ENCODE results near the gene MYL3.

DNA sequence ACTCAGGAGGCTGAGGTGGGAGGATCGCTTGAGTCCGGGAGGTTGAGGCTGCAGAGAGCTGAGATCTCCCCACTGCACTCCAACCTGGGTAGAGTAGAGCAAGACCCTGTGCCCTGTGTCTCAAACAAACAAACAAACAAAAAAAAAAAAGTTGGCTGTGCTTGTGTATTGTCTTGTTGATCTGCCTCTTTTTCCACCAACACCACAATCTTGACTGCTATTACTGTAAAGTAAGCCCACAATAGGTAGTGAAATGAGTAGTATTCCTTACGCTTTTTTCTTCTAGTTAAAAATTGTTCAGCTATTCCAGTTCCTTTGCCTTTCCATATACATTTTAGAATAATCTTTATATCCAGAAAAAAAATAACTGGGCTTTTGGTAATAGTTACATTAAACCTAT, 49.7 kb upstream of the MYL3 start:
- TF ChIP-seq CTCF (optimal IDR thresholded peaks at IDR 0.05 in 1 of 3, IDR thresholded peaks at IDR 0.05 in 1 of 3, conservative IDR thresholded peaks at IDR 0.05 in 1 of 3; ENCODE audit: extremely low read depth in 1 of 3, insufficient read depth in 2 of 3, low read length in 3 of 3), result no peak
- TF ChIP-seq EZH2 (IDR thresholded peaks at IDR 0.05; ENCODE audit: low read length), result no peak
